H1 (cell line): ENCODE results near the gene ITGB4. TPM values are rescaled to one million over a fixed set of nuclear protein-coding genes. Genes with fewer than 3 reads are reported as not detected.

Experiments
- MAFK ChIP-seq: IDR thresholded peaks from 2 replicates; pipeline ENCODE4 v1.6.1; 2012; ENCODE audit warnings: low read depth, mild to moderate bottlenecking, improper control_type of control experiment, low read length
- NANOG ChIP-seq: IDR thresholded peaks from 2 replicates; pipeline ENCODE4 v1.6.1; 2011; ENCODE audit warnings: low read length, low read depth, mild to moderate bottlenecking, inconsistent platforms; ENCODE audit not compliant: insufficient read depth, poor library complexity, severe bottlenecking
- RAD21 ChIP-seq, 2 experiments: IDR thresholded peaks in 1 of 2; conservative IDR thresholded peaks in 1 of 2; 2 replicates each; pipeline ENCODE4 v1.6.1; 2011; ENCODE audit warnings: low read depth in 2 of 2, low read length in 2 of 2, improper control_type of control experiment in 1 of 2, inconsistent platforms in 1 of 2, mild to moderate bottlenecking in 1 of 2, moderate library complexity in 1 of 2
- polyA plus RNA-seq, 7 experiments: library from polyadenylated mRNA; depleted of rRNA in 3 of 7; stranded (reverse) in 5 of 7; unstranded in 2 of 7; fragments of >200 nt in 5 of 7; fragments of 200-250 nt in 2 of 7; gene quantifications; 1 replicate in 5 of 7; 2 replicates in 1 of 7; 4 replicates in 1 of 7; pipeline versions ENCODE4 v1.2.1 to v1.2.3, GENCODE V29; 2011 to 2013; ENCODE audit warnings: missing spikeins in 2 of 7, mixed read lengths in 2 of 7
- total RNA-seq: library from RNA; stranded (reverse); fragmentation: NEBNext Ultra II Directional; extraction: Animal tissue kit (Norgen Biotek cat#: 25700); gene quantifications from 2 replicates; pipeline ENCODE4 v1.2.1, GENCODE V29; 2021
- TF ChIP-seq, protein P1 (sequence below): IDR thresholded peaks from 2 replicates; pipeline ENCODE4 v1.6.1; 2012; ENCODE audit warnings: low read length, inconsistent platforms

Gene ITGB4
- total and polyA plus RNA-seq, 2 of the 8 experiments (the other 6 are each of a cell fraction or from before 2014, with no cell fraction given): 5.2 to 5.6 TPM

DNA sequence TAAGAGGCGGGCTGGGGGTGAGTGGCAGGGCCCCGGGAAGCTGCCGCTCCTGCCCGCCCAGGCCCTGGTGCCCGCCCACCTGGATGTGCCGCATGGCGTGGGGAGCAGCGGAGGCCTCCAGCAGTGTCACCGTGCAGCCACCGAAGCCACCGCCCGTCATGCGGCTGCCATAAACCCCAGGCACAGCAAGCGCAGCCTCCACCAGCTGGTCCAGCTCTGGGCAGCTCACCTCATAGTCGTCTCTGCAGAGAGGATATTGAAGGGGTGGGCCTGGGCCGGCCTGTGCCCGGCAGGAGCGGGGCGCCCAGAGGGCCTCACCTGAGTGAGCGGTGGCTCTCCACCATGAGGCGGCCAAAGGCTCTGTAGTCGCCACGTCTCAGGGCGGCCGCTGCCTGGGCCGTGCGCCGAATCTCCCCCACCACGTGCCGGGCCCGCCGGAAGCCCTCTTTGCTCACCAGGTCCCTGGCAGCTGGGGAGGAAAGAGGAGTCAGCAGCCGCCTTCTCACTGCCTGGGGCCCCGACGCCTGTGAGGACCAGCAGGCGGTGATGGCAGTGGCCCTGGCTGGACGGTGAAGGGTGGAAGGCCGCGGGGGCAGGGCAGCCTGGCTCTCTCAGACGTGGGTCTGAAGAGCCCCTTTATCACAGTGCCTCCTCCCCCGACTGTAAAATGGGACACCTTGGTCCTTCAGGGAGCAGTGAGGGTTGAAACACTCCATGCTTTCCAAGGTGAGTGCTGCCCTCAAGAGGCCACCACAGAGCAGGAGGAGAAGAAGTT, 37.1 kb downstream of the ITGB4 start (continued):
- TF ChIP-seq, protein P1, sequence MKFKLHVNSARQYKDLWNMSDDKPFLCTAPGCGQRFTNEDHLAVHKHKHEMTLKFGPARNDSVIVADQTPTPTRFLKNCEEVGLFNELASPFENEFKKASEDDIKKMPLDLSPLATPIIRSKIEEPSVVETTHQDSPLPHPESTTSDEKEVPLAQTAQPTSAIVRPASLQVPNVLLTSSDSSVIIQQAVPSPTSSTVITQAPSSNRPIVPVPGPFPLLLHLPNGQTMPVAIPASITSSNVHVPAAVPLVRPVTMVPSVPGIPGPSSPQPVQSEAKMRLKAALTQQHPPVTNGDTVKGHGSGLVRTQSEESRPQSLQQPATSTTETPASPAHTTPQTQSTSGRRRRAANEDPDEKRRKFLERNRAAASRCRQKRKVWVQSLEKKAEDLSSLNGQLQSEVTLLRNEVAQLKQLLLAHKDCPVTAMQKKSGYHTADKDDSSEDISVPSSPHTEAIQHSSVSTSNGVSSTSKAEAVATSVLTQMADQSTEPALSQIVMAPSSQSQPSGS: no peak
- TF ChIP-seq MAFK (no peak), NANOG (no peak), RAD21 (IDR thresholded peaks at IDR 0.05 in 1 of 2, conservative IDR thresholded peaks at IDR 0.05 in 1 of 2; ENCODE audit: low read depth in 2 of 2, low read length in 2 of 2) (peak; percentile 48 to 55)
- TF ChIP-seq, all 59 proteins: peak for 3
